Heart left ventricle (tissue), 13 donors: ENCODE measurements around the gene SRRM2.

Experiments used
- POLR2A ChIP-seq, 2 donors: fragments of 450-650 bp; IDR thresholded peaks; one replicate each; pipeline ENCODE4 v1.6.1; 2017; ENCODE audit warnings: antibody characterized with exemption in 2 of 2, mild to moderate bottlenecking in 2 of 2, moderate library complexity in 2 of 2
- TF ChIP-seq, protein P1 (sequence below), 12 donors: fragments of 200-600 bp; sonication (generic) in 4 of 12; IDR thresholded peaks; one replicate each; pipeline versions ENCODE4 v1.5.0 to v1.8.0; 2018 to 2022; ENCODE audit warnings: antibody characterized with exemption in 12 of 12, mild to moderate bottlenecking in 5 of 12
- donor health status: ischemic (EF 13 %, LVEDD 7.1; RV severe dilation, severe dysfunction).
- donor health status: DM: no; HTN: yes; CAD: no.
- donor health status: DM: no; HTN: no; CAD: no.
- donor health status: ischemic (EF 25% LVEDD 6.9; RV normal size, moderate dysfunction).
- donor health status: ischemic (EF 25% LVEDD 5.7; RV mildly dilated, moderate dysfunction).
- donor health status: ischemic (EF 35%, LVEDD 5.7; RV mildly dilated, moderate dysfunction).
- donor health status: nonischemic (EF 11% LVEDD 7.7; RV severe dilation, severe dysfunction).
- donor health status: DM: yes; HTN: yes; CAD: no.
- donor health status: PGD.
- donor health status: ischemic (EF 29% LVEDD 5.4; RV normal size, mild dysfunction).
- donor health status: nonischemic (EF 23%, LVEDD 6.1; RV moderate dilation, normal function).

DNA sequence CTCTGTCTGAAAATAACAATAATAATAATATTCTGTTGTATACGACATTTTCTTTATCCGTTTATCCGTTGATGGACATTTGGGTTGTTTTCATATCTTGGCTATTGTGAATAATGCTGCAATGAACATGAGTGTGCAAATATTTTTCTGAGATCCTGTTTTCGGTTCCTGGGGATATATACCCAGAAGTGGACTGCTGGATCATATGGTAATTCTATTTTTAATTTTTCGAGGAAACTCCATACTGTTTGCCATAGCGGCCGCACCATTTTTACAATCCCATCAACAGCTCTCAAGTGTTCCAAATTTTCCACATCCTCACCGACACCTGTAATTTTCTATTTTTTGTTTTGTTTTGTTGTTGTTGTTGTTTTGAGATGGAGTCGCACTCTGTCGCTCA is 40.5 kb downstream of the SRRM2 start:
- TF ChIP-seq, protein P1, sequence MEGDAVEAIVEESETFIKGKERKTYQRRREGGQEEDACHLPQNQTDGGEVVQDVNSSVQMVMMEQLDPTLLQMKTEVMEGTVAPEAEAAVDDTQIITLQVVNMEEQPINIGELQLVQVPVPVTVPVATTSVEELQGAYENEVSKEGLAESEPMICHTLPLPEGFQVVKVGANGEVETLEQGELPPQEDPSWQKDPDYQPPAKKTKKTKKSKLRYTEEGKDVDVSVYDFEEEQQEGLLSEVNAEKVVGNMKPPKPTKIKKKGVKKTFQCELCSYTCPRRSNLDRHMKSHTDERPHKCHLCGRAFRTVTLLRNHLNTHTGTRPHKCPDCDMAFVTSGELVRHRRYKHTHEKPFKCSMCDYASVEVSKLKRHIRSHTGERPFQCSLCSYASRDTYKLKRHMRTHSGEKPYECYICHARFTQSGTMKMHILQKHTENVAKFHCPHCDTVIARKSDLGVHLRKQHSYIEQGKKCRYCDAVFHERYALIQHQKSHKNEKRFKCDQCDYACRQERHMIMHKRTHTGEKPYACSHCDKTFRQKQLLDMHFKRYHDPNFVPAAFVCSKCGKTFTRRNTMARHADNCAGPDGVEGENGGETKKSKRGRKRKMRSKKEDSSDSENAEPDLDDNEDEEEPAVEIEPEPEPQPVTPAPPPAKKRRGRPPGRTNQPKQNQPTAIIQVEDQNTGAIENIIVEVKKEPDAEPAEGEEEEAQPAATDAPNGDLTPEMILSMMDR (IDR thresholded peaks at IDR 0.05) = no peak
- no peak for TF ChIP-seq POLR2A (IDR thresholded peaks at IDR 0.05)
